ENCODE data around the gene CACNB2. TPM values are rescaled to one million over a fixed set of nuclear protein-coding genes. Genes with fewer than 3 reads are reported as not detected.

The CACNB2 gene
- total RNA-seq, 4 donors from 2014 or later = 0.13 to 1.5 (median 0.18) TPM; not detected in 1

GRCh38 chr10:18343573-18343972 lies 203.3 kb downstream of the CACNB2 start:
- DNase-seq = no peak
- in situ Hi-C loops (cut with MboI; ENCODE audit: low sequenced_read_pairs in 4 of 4) = no loop called here
- no peak for ATAC-seq
- Histone ChIP-seq H3K27ac (no peak overlapping the region), H3K27me3 (no peaks in the 10 kb centered on the region), H3K4me1 (no peaks in the 10 kb centered on the region), H3K9me3 (no peaks in the 10 kb centered on the region), H3K36me3 (no peaks in the 10 kb centered on the region), H3K4me3 (no peak overlapping the region)
- intact Hi-C loops (cut with DNase I; ENCODE audit: low total_unique reads) = no loop called here
- no peak for TF ChIP-seq CTCF (IDR thresholded peaks at IDR 0.05 in 4 of 5, conservative IDR thresholded peaks at IDR 0.05 in 1 of 5)
- no peak for TF ChIP-seq POLR2A (IDR thresholded peaks at IDR 0.05)

- no peak overlapping the region for H3K27ac ChIP-seq
- no peak for ATAC-seq
- intact Hi-C loops (cut with DNase I; ENCODE audit: low total_unique reads) (no loop called here), in situ Hi-C loops (cut with MboI; ENCODE audit: low sequenced_read_pairs in 4 of 4) (no loop called here)
- no peak for TF ChIP-seq POLR2A (IDR thresholded peaks at IDR 0.05)
- TF ChIP-seq CTCF (IDR thresholded peaks at IDR 0.05 in 4 of 5, conservative IDR thresholded peaks at IDR 0.05 in 1 of 5) = no peak
- no peaks in the 10 kb centered on the region for H3K9me3 ChIP-seq
- no peaks in the 10 kb centered on the region for H3K27me3 ChIP-seq
- DNase-seq = no peak
- H3K36me3 ChIP-seq = no peaks in the 10 kb centered on the region
- H3K4me1 ChIP-seq = no peaks in the 10 kb centered on the region
- no peak overlapping the region for H3K4me3 ChIP-seq
Observed at GRCh38 chr10:18345308-18345707, 205.1 kb downstream of the CACNB2 start.

GRCh38 chr10:18350340-18350739 lies 210.1 kb downstream of the CACNB2 start:
- DNase-seq = no peak
- ATAC-seq = no peak
- Histone ChIP-seq H3K27me3 (no peaks in the 10 kb centered on the region), H3K9me3 (no peaks in the 10 kb centered on the region), H3K4me3 (no peak overlapping the region), H3K36me3 (no peaks in the 10 kb centered on the region), H3K27ac (no peak overlapping the region), H3K4me1 (no peaks in the 10 kb centered on the region)
- intact Hi-C loops (cut with DNase I; ENCODE audit: low total_unique reads) (no loop called here), in situ Hi-C loops (cut with MboI; ENCODE audit: low sequenced_read_pairs in 4 of 4) (no loop called here)
- TF ChIP-seq CTCF (IDR thresholded peaks at IDR 0.05 in 4 of 5, conservative IDR thresholded peaks at IDR 0.05 in 1 of 5) = no peak
- no peak for TF ChIP-seq POLR2A (IDR thresholded peaks at IDR 0.05)

GRCh38 chr10:18351421-18351820 lies 211.2 kb downstream of the CACNB2 start:
- Histone ChIP-seq H3K27ac (no peak overlapping the region), H3K4me3 (no peak overlapping the region), H3K36me3 (no peaks in the 10 kb centered on the region), H3K9me3 (no peaks in the 10 kb centered on the region), H3K4me1 (no peaks in the 10 kb centered on the region), H3K27me3 (no peaks in the 10 kb centered on the region)
- ATAC-seq = no peak
- intact Hi-C loops (cut with DNase I; ENCODE audit: low total_unique reads) (no loop called here), in situ Hi-C loops (cut with MboI; ENCODE audit: low sequenced_read_pairs in 4 of 4) (no loop called here)
- TF ChIP-seq POLR2A (IDR thresholded peaks at IDR 0.05) (no peak), CTCF (IDR thresholded peaks at IDR 0.05 in 4 of 5, conservative IDR thresholded peaks at IDR 0.05 in 1 of 5) (no peak)
- no peak for DNase-seq

- ATAC-seq (no peak), DNase-seq (no peak)
- in situ Hi-C loops (cut with MboI; ENCODE audit: low sequenced_read_pairs in 4 of 4) (no loop called here), intact Hi-C loops (cut with DNase I; ENCODE audit: low total_unique reads) (no loop called here)
- Histone ChIP-seq H3K4me1 (no peaks in the 10 kb centered on the region), H3K27me3 (no peaks in the 10 kb centered on the region), H3K27ac (no peak overlapping the region), H3K36me3 (no peaks in the 10 kb centered on the region), H3K9me3 (no peaks in the 10 kb centered on the region), H3K4me3 (no peak overlapping the region)
- no peak for TF ChIP-seq POLR2A (IDR thresholded peaks at IDR 0.05)
- TF ChIP-seq CTCF (IDR thresholded peaks at IDR 0.05 in 4 of 5, conservative IDR thresholded peaks at IDR 0.05 in 1 of 5) = no peak
Observed at GRCh38 chr10:18352175-18352574, 212.0 kb downstream of the CACNB2 start.

All from gastrocnemius medialis (tissue), 4 donors.